ENCODE data around the gene SPDYE6. TPM values are rescaled to one million over a fixed set of nuclear protein-coding genes. Genes with fewer than 3 reads are reported as not detected.

The SPDYE6 gene
- total and polyA plus RNA-seq, 2 of the 4 experiments (the other 2 are of a cell fraction), result not detected

- TF ChIP-seq, protein P1, sequence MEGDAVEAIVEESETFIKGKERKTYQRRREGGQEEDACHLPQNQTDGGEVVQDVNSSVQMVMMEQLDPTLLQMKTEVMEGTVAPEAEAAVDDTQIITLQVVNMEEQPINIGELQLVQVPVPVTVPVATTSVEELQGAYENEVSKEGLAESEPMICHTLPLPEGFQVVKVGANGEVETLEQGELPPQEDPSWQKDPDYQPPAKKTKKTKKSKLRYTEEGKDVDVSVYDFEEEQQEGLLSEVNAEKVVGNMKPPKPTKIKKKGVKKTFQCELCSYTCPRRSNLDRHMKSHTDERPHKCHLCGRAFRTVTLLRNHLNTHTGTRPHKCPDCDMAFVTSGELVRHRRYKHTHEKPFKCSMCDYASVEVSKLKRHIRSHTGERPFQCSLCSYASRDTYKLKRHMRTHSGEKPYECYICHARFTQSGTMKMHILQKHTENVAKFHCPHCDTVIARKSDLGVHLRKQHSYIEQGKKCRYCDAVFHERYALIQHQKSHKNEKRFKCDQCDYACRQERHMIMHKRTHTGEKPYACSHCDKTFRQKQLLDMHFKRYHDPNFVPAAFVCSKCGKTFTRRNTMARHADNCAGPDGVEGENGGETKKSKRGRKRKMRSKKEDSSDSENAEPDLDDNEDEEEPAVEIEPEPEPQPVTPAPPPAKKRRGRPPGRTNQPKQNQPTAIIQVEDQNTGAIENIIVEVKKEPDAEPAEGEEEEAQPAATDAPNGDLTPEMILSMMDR (conservative IDR thresholded peaks at IDR 0.05; ENCODE audit: low read depth, low read length), result no peak
Measured at GRCh38 chr7:102303669-102304422, 52.4 kb downstream of the SPDYE6 start (continued).

DNA sequence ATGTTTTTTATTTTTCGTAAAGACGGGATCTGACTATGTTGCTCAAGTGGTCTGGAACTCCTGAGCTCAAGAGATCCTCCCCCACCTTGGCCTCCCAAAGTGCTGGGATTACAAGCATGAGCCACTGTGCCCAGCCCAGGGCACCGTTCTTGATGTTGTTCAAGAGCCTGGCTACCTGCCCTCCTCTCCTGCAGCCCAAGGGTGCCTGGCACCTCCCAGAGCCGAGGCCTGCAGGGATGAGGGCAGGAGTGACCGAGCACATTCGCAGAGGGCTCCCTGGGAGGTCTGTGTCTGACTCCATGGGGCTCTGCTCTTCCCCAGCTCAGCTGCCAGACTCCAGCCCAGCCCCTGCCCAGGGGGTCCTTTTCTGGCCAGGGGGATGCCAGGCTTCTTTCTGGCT is 54.2 kb downstream of the SPDYE6 start:
- WGBS, 2 experiments (ENCODE audit: extremely low coverage in 2 of 2, insufficient read length in 1 of 2), result 92% methylated on average over 4 of the region's 6 CpGs; no CpG with 5 or more reads in 1 of the 2 experiments
- Histone ChIP-seq H2AFZ (replicated peaks; ENCODE audit: low read length, poor library complexity) (no peak overlapping the region), H3K9me3 (ENCODE audit: control insufficient read depth, insufficient read depth, low read length) (no peaks in the 10 kb centered on the region), H3K36me3 (ENCODE audit: control insufficient read depth, insufficient read depth, low read length) (no peaks in the 10 kb centered on the region), H3K27ac (ENCODE audit: insufficient read depth, low read length) (no peak overlapping the region), H3K18ac (ENCODE audit: low read depth, low read length) (no peak overlapping the region), H3K4ac (ENCODE audit: low read depth, low read length) (no peak overlapping the region), H3K23ac (ENCODE audit: low read depth, low read length) (no peak overlapping the region), H3K9me1 (ENCODE audit: insufficient read depth, low read length) (peaks cover 8% of the 10 kb centered on the region), H2BK5ac (ENCODE audit: low read depth, low read length, poor library complexity, severe bottlenecking) (no peak overlapping the region), H3K14ac (replicated peaks; ENCODE audit: low read depth, low read length) (no peak overlapping the region), H3K4me1 (ENCODE audit: control insufficient read depth, insufficient read depth, low read length) (peaks cover 6% of the 10 kb centered on the region), H4K20me1 (ENCODE audit: insufficient read depth, low read length) (no peaks in the 10 kb centered on the region), H2AK9ac (replicated peaks; ENCODE audit: low read depth, low read length, poor library complexity) (no peak overlapping the region), H4K5ac (ENCODE audit: low read depth, low read length) (no peak overlapping the region), H3K27me3 (ENCODE audit: control insufficient read depth, insufficient read depth, low read length) (peaks cover 2% of the 10 kb centered on the region; the same call in 1 of the 2 replicates), H2BK20ac (ENCODE audit: low read depth, low read length) (no peak overlapping the region), H3K4me2 (ENCODE audit: low read depth, low read length) (no peak overlapping the region), H3K56ac (ENCODE audit: extremely low read depth, insufficient read depth, low read length) (no peak overlapping the region), H2BK120ac (ENCODE audit: low read depth, low read length) (no peak overlapping the region), H4K91ac (ENCODE audit: insufficient read depth, low read depth, low read length) (no peak overlapping the region), H2AK5ac (ENCODE audit: low read depth, low read length) (no peak overlapping the region), H4K8ac (ENCODE audit: low read depth in 2 of 2, low read length in 2 of 2) (no peak overlapping the region), H3K4me3 (ENCODE audit: insufficient read depth, low read depth, low read length) (no peak overlapping the region), H3K9ac (ENCODE audit: low read depth, low read length) (no peak overlapping the region), H2BK15ac (ENCODE audit: low read depth, low read length) (no peak overlapping the region), H3K79me1 (ENCODE audit: low read depth in 1 of 2, low read length in 2 of 2) (0 out of 4 replicates have a peak, but pooled peaks cover 0 to 5% of the 10 kb centered on the region in 2 experiments)
- no peak for DNase-seq
- BruUV-seq (replicated peaks), result no TSS peak
- intact Hi-C loops (cut with micrococcal nuclease) (no loop called here), in situ Hi-C loops (cut with MboI; ENCODE audit: low sequenced_read_pairs) (no loop called here), dilution Hi-C loops (cut with HindIII; ENCODE audit: low sequenced_read_pairs, unreplicated experiment) (no loop called here)
- ATAC-seq (ENCODE audit: low read depth), result no peak
- ChIA-PET CTCF (no interaction called here), POLR2A (ENCODE audit: unreplicated experiment) (no interaction called here)
- TF ChIP-seq CHD1 (IDR thresholded peaks at IDR 0.05; ENCODE audit: low read depth, low read length), result no peak
- no peak for TF ChIP-seq USF2 (IDR thresholded peaks at IDR 0.05; ENCODE audit: low read depth, low read length)
- no peak for TF ChIP-seq MAZ (IDR thresholded peaks at IDR 0.05; ENCODE audit: borderline replicate concordance, low read depth, low read length)
- TF ChIP-seq POLR2A (IDR thresholded peaks at IDR 0.05; ENCODE audit: low read depth, low read length), result no peak
- no peak for TF ChIP-seq BHLHE40 (IDR thresholded peaks at IDR 0.05; ENCODE audit: low read depth, low read length)
- TF ChIP-seq CEBPB (IDR thresholded peaks at IDR 0.05; ENCODE audit: low read depth, low read length), result no peak
- TF ChIP-seq, protein P1 (conservative IDR thresholded peaks at IDR 0.05; ENCODE audit: low read depth, low read length), result no peak
- no peak for TF ChIP-seq RAD21 (IDR thresholded peaks at IDR 0.05; ENCODE audit: low read length)
- no peak for TF ChIP-seq MXI1 (IDR thresholded peaks at IDR 0.05; ENCODE audit: borderline replicate concordance, low read depth, low read length)
- no peak for TF ChIP-seq NFE2L2 (IDR thresholded peaks at IDR 0.05; ENCODE audit: low read depth, low read length)

Data from IMR-90 (cell line).